NB4 (cell line): ENCODE measurements around the gene ZNF426.

Experiments
- DNase-seq: peaks from one replicate; pipeline ENCODE4 v3.0.0; 2010; ENCODE audit warnings: low read depth
- H3K4me3 ChIP-seq: one replicate; pipeline ENCODE4 v1.5.1; 2011; ENCODE audit warnings: mild to moderate bottlenecking, low read depth, low read length, moderate library complexity
- CTCF ChIP-seq: IDR thresholded peaks from one replicate; pipeline ENCODE4 v1.5.1; 2012; ENCODE audit warnings: low read depth, low read length
- MAX ChIP-seq: IDR thresholded peaks from 2 replicates; pipeline ENCODE4 v1.6.1; 2011; ENCODE audit warnings: low read depth, low read length
- MYC ChIP-seq: IDR thresholded peaks from 2 replicates; pipeline ENCODE4 v1.6.1; 2011; ENCODE audit warnings: low read depth, low read length
- POLR2A ChIP-seq: IDR thresholded peaks from 2 replicates; pipeline ENCODE4 v1.6.1; 2011; ENCODE audit warnings: mild to moderate bottlenecking; ENCODE audit not compliant: insufficient read length; ENCODE audit errors: extremely low read depth

The ZNF426 gene

GRCh38 chr19:9494096-9494495 lies 44.3 kb downstream of the ZNF426 start:
- H3K4me3 ChIP-seq, result no peak overlapping the region
- no peak for DNase-seq
- TF ChIP-seq POLR2A (no peak), CTCF (no peak), MYC (no peak), MAX (no peak)

GRCh38 chr19:9487016-9487415 lies 51.4 kb downstream of the ZNF426 start:
- DNase-seq, result peak; percentile 20
- H3K4me3 ChIP-seq, result no peak overlapping the region
- TF ChIP-seq POLR2A, result no peak

GRCh38 chr19:9485140-9485539 lies 53.3 kb downstream of the ZNF426 start:
- no peak for DNase-seq
- no peak overlapping the region for H3K4me3 ChIP-seq
- TF ChIP-seq CTCF (no peak), MYC (no peak), MAX (no peak), POLR2A (no peak)

- H3K4me3 ChIP-seq, result no peak overlapping the region
- TF ChIP-seq MAX, result no peak
- TF ChIP-seq POLR2A, result no peak
- TF ChIP-seq MYC, result no peak
- TF ChIP-seq CTCF, result no peak
- DNase-seq, result no peak
Measured at GRCh38 chr19:9474975-9475374, 63.5 kb downstream of the ZNF426 start.
